ENCODE results near the gene SERPINA1.
A peak's percentile ranks its signal among the peaks of the same experiment; 100 is the strongest.
"Not testable (repeated sequence)": the region's sequence is repeated elsewhere in the genome, so short reads cannot be mapped to it uniquely, and the experiment has no call there.

The SERPINA1 gene

DNA sequence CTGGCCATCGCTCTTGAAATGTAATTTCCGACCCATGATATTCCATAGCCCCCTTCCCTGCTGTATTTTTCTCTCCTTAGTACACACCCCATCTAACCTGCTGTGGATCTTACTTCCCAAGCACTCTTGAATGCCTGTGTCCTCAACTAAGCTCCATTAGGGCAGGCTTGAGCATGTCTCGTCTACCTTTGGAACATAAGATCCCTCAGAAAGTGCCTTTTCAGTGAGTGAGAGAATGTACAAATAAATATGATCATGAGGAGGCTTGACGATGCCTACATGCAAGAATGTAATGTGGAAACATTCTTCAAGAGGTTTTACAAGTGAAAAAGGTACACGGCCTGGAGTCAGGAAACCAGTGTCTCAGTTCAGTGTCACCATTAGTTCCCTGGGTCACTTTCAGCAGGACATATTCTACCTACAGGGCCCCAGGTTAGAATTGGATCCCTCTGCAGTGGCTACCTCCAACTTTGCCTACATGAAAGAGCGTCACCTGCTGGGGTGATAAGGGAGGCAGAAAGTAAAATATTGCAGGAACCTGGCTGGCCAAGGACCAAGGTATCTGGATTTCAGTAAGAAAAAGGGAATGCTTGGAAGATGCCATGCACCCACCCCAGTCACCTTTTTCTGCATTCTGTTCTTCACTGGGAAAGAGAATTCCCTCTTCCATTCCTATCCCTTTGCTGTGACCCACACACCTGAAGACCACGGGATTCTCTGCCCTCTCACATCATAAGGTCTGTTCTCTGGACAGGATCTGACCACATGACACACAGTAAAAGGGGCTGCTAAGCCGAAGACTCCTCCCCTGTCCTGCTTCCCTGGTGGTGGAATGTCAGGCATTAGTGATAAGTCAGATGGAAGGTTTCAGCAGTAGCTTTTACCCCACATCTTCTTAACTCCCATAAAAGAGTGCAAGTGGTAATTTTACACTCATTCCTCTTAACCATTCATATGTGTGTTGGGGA is 24.6 kb upstream of the SERPINA1 start:
- no peak for TF ChIP-seq ZFX (IDR thresholded peaks at IDR 0.05; ENCODE audit: borderline replicate concordance)
- TF ChIP-seq, protein P1, sequence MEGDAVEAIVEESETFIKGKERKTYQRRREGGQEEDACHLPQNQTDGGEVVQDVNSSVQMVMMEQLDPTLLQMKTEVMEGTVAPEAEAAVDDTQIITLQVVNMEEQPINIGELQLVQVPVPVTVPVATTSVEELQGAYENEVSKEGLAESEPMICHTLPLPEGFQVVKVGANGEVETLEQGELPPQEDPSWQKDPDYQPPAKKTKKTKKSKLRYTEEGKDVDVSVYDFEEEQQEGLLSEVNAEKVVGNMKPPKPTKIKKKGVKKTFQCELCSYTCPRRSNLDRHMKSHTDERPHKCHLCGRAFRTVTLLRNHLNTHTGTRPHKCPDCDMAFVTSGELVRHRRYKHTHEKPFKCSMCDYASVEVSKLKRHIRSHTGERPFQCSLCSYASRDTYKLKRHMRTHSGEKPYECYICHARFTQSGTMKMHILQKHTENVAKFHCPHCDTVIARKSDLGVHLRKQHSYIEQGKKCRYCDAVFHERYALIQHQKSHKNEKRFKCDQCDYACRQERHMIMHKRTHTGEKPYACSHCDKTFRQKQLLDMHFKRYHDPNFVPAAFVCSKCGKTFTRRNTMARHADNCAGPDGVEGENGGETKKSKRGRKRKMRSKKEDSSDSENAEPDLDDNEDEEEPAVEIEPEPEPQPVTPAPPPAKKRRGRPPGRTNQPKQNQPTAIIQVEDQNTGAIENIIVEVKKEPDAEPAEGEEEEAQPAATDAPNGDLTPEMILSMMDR (IDR thresholded peaks at IDR 0.05): peak; percentile 25
- no peak overlapping the region for H3K27ac ChIP-seq

DNA sequence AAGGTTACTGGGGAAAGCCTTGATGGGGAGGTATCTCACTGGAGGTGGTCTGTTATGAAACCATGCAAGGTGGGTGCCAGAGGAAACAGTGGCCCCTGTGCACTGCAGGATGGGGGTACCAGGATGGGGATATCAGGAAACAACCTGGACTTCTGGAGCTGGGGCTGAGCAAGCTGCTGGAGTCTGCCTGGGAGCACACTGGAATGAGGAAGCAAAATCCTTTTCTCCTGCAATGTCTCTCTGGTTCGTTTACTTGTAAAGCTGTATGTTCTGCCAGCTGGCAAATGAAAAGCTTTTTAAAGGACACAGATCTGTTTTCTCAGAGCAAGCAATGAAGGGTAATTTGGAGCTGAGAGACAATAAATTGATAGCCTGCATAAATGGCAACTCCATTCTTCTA is 23.2 kb upstream of the SERPINA1 start:
- no peak overlapping the region for H3K27ac ChIP-seq
- TF ChIP-seq ZFX (IDR thresholded peaks at IDR 0.05; ENCODE audit: borderline replicate concordance): no peak
- TF ChIP-seq, protein P1 (IDR thresholded peaks at IDR 0.05): no peak

DNA sequence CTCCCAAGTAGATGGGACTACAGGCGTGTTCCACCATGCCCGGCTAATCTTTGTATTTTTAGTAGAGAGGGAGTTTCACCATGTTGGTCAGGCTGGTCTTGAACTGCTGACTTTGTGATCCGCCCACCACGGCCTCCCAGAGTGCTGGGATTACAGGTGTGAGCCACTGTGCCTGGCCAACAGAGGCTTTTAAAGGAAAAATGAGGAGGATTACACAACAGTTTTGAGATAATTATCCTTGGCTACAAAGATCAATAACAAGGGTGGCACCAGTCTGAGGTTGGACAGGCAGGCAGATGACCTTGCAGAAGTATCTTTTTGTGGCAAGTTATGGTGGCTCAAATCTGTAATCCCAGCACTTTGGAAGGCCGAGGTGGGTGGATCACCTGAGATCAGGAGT is 21.0 kb upstream of the SERPINA1 start:
- not testable (repeated sequence) for H3K27ac ChIP-seq

DNA sequence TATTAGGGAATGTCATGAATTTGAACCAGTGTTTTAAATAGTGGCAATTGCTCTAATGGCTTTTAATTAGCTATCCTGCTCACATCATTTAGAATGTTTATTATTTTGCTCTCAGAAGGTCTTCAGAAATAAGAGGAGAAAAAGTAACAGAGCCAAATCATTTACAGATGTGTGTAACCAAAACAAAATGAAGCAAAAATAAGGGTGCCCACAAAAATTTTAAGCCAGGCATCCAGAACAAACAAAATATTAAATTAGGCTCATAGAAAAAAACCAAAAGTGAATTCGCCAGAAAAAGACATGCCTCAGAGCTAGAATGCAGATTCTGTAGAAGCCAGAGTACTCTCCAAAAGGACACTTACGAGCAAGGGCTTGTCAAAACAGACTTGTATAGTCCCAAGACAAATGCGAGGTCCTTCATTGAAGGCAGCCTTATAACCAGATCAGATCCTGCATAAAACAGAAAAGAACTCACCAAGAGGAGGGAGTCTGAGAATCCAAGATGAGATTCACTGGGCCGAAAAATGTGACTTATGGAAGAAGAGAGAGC is 20.2 kb upstream of the SERPINA1 start:
- TF ChIP-seq, protein P1 (IDR thresholded peaks at IDR 0.05): no peak
- TF ChIP-seq ZFX (IDR thresholded peaks at IDR 0.05; ENCODE audit: borderline replicate concordance): no peak
- H3K27ac ChIP-seq: no peak overlapping the region

DNA sequence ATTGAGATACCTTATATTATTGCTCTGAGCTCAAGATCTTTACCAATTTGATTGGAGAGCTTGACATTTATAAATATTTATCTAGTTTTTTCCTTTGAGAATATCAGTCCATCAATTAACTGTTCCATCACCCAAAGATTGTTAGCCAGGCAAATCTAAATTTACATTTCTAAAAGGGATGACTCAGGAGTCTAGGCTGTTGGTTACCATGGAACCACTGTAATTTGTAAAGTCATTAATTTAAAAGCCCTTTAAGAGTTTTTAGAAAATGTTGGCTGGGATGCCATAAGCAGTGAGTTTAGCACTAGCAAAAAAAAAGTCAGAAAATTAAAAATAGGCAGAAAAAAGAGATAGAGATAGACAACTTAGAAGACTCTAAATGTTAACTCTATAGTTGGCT is 19.5 kb upstream of the SERPINA1 start:
- TF ChIP-seq ZFX (IDR thresholded peaks at IDR 0.05; ENCODE audit: borderline replicate concordance): no peak
- TF ChIP-seq, protein P1 (IDR thresholded peaks at IDR 0.05): no peak
- H3K27ac ChIP-seq: no peak overlapping the region

DNA sequence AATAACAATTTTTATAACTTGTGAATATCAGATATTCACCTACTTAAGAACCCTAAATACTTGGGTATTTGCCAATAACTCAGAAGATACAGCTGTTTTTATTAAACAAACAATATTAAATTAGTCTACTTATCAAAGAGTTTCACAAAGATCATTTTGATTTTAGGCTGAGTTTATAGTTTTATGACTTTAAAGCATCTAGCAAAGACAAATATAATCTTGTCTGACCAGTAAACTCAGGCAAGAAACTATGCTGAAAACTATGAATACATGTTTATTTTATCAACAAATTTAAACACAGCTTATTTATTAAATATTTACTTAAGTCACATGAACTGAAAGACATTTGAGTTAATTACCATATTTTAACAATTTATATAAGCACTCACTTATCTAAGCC is 18.5 kb upstream of the SERPINA1 start:
- no peak overlapping the region for H3K27ac ChIP-seq
- TF ChIP-seq, protein P1 (IDR thresholded peaks at IDR 0.05): no peak
- no peak for TF ChIP-seq ZFX (IDR thresholded peaks at IDR 0.05; ENCODE audit: borderline replicate concordance)

DNA sequence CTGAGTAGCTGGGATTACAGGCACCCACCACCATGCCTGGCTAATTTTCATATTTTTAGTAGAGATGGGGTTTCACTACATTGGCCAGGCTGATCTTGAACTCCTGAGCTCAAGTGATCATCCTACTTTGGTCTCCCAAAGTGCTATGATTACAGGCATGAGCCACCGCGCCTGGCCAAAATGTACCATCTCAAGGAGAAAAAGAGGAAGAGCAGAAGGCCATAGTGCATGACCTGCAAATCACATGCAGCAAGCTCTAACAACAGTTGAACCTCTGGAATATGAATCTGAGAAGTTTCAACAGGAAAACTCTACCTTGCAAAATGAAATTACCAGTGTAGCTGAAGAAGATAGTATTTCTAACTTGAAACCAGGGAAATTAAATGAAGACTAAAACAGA is 17.1 kb upstream of the SERPINA1 start:
- TF ChIP-seq, protein P1 (IDR thresholded peaks at IDR 0.05): no peak
- TF ChIP-seq ZFX (IDR thresholded peaks at IDR 0.05; ENCODE audit: borderline replicate concordance): no peak
- H3K27ac ChIP-seq: no peak overlapping the region
